NT2/D1 (cell line): ENCODE results near the gene IRAK4.

Experiments used
- SUZ12 ChIP-seq: IDR thresholded peaks from 2 replicates; pipeline ENCODE4 v1.6.1; 2011; ENCODE audit not compliant: insufficient read length, insufficient read depth; ENCODE audit errors: extremely low read depth
- ZNF274 ChIP-seq: IDR thresholded peaks from 2 replicates; pipeline ENCODE4 v1.6.1; 2011; ENCODE audit warnings: mild to moderate bottlenecking, low read depth, low read length

DNA sequence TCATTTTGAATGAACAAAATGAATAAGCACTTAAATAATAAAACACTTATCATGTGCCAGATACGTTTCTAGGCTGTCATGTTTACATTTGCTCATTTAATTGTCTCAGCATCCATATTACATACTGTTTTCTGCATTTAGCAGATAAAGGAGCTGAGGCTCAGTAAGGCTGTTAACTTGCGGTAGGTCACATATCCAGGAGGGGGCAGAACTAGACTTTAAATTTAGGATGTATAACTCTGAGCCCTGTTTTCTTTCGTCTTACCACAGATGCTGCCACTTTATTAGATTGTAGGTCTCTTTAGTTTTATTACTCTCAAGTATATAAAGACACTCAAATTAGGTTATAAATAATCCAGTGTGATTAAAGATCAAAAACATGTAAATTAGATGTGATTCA lies 17.7 kb downstream of the IRAK4 start:
- TF ChIP-seq ZNF274 (no peak), SUZ12 (no peak)
